Measurements from ENCODE around the gene PBRM1.
"Not testable (repeated sequence)": the region's sequence is repeated elsewhere in the genome, so short reads cannot be mapped to it uniquely, and the experiment has no call there.

Gene PBRM1

DNA sequence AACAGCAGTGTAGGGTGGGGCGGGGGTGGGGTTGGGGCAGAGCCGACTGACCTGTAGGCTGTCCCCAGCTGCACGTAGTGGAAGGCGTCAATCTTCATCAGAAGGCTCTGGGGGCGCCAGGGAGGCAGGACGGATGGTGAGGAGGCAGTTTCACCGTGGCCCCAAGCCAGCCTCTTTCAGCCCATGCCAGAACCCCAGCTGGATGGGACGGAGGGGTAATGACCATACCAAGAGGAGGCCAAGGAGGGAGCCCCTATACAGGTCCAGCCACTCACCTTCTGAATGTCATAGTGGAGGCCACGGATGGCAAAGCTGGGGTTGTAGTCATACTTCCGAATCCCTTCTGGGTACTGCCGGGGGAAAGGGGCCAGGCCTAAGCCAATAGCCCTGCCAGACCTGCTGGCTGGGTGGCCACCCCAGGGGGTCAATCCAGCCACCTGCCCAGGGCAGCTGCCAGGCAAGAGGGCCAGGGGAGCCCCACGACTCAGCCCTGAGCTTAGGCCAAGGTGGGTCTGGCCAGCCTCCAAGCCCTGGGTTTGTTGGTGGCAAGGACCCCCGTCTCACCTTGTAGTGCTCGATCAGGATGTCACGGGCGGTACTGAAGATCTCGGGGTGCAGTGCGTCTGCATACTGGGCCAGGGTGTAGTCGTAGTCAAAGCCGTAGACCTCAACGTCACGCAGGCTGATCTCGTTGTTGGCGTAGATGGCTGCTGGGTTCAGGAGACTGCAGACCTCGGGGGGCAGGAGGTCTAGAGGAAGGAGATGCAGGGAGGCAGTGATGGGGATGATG is 156.9 kb downstream of the PBRM1 start:
- TF ChIP-seq, protein P1, sequence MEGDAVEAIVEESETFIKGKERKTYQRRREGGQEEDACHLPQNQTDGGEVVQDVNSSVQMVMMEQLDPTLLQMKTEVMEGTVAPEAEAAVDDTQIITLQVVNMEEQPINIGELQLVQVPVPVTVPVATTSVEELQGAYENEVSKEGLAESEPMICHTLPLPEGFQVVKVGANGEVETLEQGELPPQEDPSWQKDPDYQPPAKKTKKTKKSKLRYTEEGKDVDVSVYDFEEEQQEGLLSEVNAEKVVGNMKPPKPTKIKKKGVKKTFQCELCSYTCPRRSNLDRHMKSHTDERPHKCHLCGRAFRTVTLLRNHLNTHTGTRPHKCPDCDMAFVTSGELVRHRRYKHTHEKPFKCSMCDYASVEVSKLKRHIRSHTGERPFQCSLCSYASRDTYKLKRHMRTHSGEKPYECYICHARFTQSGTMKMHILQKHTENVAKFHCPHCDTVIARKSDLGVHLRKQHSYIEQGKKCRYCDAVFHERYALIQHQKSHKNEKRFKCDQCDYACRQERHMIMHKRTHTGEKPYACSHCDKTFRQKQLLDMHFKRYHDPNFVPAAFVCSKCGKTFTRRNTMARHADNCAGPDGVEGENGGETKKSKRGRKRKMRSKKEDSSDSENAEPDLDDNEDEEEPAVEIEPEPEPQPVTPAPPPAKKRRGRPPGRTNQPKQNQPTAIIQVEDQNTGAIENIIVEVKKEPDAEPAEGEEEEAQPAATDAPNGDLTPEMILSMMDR (IDR thresholded peaks at IDR 0.05): no peak
- TF ChIP-seq ZFX (IDR thresholded peaks at IDR 0.05; ENCODE audit: borderline replicate concordance): no peak
- H3K27ac ChIP-seq: no peak overlapping the region

DNA sequence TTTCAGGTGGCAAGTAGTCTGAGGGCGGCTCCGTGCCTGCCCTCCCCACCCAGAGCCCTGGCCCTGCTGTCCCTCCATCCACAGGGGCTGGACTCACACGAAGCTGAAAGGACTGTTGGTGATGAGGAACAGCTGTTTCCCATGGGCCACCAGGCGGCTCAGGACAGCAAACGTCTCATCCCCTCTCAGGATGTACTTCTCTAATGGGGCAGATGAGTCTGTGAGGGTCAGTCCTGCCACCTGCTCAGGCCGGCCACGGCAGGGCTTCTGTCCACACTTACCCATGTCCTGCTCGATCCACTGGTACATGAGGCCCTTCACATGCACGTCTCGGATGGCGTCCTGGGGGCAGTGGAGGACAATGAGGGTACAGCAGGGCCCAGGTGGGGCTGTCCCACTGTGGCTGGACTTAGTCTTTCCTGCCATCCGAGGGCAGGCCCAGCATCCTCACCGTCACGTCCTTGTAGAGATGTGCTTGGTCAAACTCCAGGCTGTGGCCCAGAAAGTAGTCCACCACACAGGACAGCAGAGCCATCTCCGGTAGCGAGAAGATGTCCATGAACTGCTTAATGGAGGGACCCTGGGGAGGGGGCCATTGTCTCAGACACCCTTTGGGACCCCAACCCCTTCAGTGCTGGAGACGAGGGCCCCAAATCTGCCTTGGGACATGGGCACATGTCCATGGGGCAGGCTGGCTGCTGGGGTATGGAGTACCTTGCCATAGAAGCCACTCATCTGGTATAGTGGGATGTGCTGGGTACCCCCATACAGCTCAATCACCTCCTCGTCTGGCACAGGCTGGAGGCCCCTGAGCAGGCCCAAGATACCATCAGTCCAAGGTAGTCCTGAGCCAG is 157.8 kb downstream of the PBRM1 start:
- H3K27ac ChIP-seq: no peak overlapping the region
- no peak for TF ChIP-seq ZFX (IDR thresholded peaks at IDR 0.05; ENCODE audit: borderline replicate concordance)
- TF ChIP-seq, protein P1 (IDR thresholded peaks at IDR 0.05): no peak

DNA sequence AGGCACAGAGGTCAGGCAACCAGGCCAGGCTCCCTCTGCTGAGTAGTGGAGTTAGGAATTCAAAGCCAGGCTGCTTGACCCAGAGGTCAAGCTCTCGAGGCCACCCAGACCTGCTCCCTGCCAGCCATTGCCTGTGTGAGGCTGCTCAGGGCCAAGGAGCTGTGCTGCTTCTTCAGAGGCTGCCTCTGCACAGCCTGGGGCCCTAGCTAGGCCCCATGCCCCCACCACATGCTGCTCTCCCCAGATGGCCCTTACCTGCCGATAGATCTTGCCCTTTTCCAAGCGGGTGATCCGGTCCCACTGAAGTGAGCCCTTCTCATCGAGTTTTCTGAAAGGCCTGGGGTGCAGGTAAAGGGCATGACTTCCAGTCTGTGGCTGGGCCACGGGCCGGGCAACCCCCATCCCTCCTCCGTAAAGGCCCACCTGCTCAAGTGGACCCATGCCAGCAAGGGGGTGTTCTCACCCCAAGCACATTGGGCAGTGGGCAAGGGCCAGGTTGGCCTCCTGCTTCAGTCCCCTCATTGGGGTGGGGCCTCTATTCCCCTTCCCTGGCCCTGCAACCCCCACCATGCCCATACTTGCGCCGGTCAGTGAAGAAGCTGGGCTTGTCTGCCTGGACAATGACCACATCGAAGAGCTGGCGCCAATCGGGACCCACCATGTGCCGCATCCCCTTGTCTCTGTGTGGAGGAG is 158.5 kb downstream of the PBRM1 start:
- no peak overlapping the region for H3K27ac ChIP-seq
- TF ChIP-seq, protein P1 (IDR thresholded peaks at IDR 0.05): no peak
- TF ChIP-seq ZFX (IDR thresholded peaks at IDR 0.05; ENCODE audit: borderline replicate concordance): no peak

DNA sequence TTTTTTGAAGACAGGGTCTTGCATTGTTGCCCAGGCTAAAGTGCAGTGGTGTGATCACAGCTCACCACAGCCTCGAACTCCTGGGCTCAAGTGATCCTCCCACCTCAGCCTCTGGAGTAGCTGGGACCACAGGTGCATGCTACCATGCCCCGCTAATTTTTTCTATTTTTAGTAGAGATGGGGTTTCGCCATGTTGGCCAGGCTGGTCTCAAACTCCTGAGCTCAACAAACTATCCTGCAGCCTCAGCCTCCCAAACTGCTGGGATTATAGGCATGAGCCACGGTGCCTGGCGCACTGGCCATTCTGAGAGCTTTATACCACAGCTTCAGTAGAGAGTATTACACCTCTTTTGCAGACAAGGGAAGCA is 159.1 kb downstream of the PBRM1 start:
- H3K27ac ChIP-seq: not testable (repeated sequence)

DNA sequence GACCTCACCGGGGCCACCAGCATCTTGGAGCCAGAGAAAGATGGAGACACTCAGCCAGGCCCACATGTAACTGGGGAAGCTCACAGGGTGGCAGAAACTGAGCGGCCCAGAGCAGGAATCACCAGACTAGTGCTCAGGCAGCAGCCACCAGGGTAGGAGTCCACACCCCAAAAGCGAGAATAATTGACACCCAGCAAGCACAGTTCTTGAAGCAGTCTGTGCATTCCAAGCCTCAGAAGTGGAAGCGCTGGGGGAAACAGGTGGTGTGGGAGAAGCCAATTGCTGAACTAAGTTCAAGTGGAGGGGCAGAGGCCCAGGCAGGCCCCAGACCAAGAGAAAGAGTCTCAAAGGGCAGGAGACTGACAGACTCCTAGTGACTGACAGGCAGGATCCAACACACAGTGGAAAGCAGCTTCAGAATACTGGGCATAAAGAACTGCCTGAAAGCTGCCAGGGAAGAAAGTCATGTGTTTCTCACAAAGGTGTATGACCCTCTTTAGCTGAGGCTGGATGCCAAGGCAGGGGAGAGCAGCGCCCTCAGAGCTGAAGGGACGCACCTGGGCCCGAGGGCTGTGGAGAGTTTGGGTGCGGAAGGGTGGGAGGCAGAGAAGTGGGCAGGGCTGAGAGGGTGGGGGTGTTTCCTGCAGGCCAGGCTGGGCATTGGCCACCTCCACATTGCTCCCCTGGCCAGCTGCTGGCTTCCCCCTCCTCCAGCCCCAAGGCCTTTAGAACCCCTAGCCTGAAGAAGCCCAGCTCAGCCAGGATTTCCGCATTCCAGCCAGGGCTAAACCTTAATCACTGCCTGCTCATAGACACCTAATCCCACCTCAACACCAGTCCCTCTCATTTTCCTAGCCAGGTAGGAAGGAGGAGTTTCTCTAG is 159.8 kb downstream of the PBRM1 start:
- TF ChIP-seq ZFX (IDR thresholded peaks at IDR 0.05; ENCODE audit: borderline replicate concordance): no peak
- TF ChIP-seq, protein P1 (IDR thresholded peaks at IDR 0.05): no peak
- H3K27ac ChIP-seq: peak overlapping the region; percentile 34

DNA sequence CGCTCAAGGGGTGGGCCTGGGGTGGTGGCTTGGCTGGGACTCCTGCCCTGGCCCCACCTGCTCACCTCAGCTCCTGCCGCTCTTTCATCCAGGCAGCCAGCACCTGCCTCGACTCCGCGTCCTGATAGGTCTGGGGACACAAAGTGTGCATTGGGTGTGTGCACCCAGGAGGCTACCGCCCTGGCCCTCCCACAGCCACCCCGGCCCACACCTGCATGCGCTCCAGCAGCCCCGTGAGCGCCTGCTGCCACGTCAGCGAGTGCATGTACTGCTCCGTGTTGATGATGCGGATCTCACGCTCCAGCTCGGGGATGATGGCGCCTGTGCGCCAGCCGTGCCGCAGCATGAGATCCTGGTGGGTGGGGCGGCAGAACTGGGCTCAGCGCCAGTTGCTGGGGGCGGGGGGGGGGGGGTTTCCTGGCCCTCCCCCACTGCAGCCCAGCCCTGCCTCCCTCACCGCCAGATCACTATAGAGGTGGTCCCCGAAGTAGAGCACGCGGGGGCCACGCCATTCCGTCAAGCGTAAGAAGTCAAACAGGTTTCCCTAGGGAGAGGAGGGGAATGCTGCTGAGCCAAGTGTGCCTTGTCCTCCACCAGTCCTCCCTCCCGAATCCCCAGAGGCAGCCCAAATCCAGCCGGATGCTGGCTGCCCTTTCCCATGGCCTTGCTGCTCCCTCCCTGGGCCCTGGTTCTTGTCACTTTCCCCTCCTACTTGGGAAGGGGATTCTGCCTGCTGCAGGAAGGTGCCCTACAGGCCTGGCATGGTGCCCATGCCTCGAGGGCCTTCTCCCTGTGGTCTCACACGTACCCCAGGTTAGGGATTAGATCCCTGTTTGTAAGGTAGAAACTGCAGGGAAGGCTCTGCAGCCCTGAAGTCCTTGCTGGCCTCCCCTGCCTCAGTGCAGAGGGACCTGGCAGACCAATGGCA is 160.7 kb downstream of the PBRM1 start:
- TF ChIP-seq ZFX (IDR thresholded peaks at IDR 0.05; ENCODE audit: borderline replicate concordance): no peak
- TF ChIP-seq, protein P1 (IDR thresholded peaks at IDR 0.05): no peak
- peak overlapping the region; percentile 34 for H3K27ac ChIP-seq

Measured in 22Rv1 (cell line).